GM18873 (cell line): Measurements from ENCODE around the gene MICALL2.
"Not testable (repeated sequence)": the region's sequence is repeated elsewhere in the genome, so short reads cannot be mapped to it uniquely, and the experiment has no call there.

ENCODE experiments used
- ATAC-seq: cut with Tn5 transposase; IDR thresholded peaks from one replicate; pipeline ENCODE4 v1.9.1; 2021; ENCODE audit warnings: mild to moderate bottlenecking, moderate library complexity, moderate number of reproducible peaks; ENCODE audit not compliant: unreplicated experiment, low FRiP score

Gene MICALL2

DNA sequence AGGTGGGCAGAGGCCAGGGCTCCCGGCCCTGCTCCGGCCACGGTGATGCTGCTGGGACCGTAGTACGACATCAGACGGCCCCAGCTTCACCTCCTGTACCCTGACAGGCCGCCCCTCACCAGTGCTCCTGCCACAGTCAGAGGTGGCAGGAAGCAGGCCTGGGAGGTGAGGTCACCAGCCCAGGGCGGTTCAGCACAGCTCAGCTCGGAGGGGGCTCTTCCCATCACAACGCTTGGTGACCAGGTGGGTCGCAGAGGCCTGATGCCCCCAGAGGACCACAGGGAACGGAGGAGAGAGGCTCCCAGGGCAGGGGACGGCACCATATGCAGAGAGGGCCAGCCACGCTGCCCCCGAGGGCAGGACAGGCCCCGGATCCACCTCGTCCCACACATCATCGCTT is 8.8 kb downstream of the MICALL2 start:
- no peak for ATAC-seq

DNA sequence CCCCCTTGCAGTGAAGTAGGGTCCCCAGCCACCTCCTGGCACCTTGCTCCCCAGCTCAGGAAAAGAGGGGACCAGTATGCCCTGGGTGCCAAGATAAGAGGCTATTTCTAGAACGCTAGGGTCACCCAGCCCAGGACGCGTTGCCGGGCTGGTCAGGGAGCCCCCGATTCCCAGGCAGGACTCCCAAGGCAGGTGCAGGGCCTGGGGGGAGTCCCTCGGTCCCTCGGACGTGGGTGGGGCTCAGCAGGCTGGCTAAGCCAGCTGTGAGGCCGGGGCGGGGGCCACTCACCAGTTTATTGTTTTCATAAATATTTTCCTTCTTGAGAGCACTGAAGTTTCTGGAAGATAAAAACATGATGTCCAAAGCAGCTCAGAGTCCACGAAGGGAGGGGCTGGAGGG is 9.3 kb downstream of the MICALL2 start:
- no peak for ATAC-seq

GRCh38 chr7:1449501-1449900 is 9.8 kb downstream of the MICALL2 start:
- ATAC-seq = no peak

- no peak for ATAC-seq
Observed at GRCh38 chr7:1448958-1449357, 10.3 kb downstream of the MICALL2 start.

- no peak for ATAC-seq
Observed at GRCh38 chr7:1447551-1448244, 11.6 kb downstream of the MICALL2 start.

DNA sequence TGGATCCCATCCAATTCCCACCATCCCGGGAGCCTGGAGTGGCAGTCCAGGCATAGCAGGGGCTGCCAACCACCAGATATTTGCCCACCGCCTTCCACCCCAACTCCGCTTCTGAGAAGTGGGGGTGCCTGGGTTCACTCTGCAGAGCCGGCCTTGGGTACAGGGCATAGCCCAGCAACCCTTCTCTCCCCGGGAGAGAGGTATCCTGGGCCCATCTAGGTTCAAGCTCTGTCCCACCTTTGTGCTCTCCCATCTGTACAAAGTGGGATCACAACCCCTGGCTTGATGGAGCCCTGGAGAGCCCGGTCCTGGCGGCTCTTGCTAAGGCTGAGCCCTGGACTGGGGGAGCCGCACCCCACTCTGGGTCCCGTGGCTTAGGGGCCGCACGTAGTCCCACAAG is 12.2 kb downstream of the MICALL2 start:
- ATAC-seq = no peak

DNA sequence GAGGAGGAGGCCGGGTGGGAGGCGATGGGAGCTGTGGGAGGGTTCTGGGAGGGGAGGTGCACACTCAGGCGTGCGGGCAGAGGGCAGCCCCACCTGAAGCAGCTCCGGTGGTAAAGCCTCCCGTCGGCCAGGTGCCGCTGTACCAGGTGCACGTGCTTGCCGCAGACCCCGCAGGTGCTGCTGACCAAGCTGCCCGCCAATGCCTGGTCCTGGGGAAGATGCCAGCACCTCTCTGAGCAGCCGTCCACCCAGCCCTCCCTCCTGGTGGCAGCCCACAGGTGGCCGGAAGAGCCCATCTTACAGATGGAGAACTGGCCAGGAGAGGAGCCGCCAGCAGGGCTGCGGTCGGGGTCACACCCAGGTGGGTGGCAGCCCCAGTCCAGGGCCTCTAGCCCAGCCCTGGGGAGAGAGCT is 12.6 kb downstream of the MICALL2 start:
- ATAC-seq = no peak

DNA sequence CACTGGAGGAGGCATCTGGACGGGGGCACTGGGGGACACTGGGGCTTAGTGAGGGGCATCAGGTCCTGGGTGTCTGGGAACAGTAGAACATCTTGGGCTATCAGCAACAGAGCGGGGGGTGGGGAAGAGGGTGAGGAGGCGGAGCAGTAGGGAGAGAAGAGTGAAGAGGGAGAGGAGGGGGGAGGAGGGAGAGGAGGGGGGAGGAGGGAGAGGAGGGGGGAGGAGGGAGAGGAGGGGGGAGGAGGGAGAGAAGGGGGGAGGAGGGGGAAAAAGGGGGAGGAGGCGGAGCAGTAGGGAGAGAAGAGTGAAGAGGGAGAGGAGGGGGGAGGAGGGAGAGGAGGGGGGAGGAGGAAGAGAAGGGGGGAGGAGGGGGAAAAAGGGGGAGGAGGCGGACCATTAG is 13.2 kb downstream of the MICALL2 start:
- not testable (repeated sequence) for ATAC-seq

DNA sequence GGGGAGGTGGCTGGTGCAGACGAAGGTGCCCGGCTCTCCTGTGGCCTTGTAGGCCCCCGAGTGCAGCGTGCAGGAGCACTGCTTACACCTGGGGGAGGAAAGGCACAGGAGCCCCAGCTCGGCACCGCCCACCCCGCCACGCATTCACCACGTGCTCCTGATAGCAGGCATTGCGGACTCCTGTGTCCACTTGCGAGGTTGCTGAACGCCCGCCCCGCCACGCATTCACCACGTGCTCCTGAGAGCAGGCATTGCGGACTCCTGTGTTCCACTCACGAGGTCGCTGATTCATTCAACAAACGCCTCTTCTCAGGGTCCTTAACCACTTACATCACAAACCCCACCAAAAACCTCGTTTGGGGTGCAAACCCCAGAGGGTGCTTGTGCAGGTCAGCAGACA is 13.9 kb downstream of the MICALL2 start:
- no peak for ATAC-seq

- ATAC-seq = no peak
Observed at GRCh38 chr7:1444925-1445322, 14.3 kb downstream of the MICALL2 start.

DNA sequence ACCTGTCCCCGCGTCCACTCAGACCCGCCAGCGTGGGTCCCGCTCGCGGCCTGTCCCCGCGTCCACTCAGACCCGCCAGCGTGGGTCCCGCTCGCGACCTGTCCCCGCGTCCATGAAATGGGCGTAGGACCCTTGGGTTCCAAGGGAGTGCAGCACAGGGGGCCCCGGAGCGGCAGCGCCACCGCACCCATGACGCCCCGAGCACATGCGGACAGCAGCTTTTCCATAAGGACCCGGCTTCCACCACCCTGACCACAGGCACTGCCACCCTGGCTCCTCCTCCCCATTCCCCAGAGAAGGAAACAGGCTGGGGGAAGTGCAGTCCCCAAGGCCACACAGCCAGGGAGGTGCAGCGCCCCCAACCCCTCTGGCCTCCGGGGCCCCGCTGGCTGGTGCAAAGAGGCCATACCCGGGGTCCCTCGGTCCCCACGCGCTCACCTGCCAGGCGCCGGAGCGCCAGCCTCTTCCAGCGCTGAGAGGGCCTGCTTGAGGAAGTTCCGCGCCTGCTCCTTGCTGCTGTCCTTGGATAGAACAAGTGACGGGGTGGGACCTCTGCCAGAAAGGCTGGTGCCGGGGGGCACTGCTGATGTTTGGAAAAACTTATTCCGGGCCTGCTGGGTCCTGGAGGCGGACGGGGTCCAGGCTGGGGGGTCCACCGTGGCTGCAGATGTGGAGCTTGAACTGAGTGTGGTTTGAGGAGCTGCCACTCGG is 14.9 kb downstream of the MICALL2 start:
- ATAC-seq = no peak

- ATAC-seq = not testable (repeated sequence)
Observed at GRCh38 chr7:1443587-1444200, 15.6 kb downstream of the MICALL2 start.

DNA sequence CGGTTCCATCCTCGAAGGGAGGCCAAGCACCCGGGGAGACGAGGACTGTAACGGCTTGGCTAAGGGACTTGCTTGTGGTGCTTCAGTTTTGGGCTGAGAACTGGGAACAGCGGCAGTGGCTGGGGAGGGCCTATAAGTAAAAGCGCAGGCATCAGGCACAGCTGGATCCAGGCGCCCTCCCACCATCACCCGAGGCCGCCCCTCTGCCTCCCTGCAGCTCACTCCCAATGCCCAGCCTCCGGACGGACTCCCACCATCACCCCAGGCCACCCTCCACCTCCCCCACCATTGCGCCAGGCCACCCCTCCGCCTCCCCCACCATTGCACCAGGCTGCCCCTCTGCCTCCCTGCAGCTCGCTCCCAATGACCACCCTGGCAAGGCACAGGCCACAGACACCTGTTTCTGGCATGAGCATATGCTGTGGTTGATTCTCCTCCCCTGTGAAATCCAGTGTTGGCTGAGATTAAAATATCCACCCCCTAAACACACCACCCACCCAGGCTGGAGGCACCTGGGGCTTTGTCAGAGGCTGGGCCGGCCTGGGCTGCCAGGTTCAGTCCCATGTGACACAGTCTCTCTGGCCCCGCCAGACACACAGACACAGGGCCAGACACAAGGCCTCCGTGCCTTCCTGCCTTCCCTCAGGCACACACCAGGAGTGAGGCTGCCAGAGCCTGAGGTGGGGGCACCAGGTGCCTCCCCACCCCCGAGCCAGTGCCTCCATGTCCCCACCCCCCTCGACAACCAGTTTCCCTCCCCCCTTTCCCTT is 16.7 kb downstream of the MICALL2 start:
- no peak for ATAC-seq

DNA sequence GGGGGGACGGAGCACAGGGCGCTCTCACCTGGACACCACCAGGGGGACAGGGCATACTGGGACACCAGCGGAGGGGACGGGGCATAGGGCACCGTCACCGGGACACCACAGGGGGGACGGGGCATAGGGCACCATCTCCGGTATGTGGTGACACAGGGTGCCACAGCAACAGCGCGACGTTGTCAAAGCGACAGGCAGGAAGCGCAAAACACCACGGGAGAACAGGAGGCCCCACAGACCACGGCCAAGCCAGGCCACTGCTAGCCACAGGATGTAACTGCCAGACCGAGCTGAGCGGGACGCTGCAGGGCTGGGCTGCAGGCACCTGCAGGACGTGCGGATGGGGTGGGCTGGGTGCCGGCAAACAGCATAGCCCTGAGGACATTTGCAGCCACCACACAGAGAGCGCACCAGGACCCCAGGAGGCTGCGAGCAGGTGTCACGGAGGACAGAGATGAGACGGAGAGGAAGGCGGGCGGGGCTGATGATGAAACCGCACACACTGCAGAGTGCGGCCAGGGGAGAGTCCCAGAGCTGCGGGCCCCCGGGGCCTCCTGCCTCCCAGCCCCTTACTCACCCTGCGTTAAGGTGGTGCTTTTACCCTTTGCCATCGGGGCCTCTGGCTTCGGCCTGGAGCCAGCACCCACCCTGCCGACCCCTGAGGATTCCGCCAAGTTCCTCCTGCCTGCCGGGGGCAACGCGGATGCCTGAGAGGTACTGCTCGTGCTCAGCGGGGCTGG is 17.5 kb downstream of the MICALL2 start:
- no peak for ATAC-seq

DNA sequence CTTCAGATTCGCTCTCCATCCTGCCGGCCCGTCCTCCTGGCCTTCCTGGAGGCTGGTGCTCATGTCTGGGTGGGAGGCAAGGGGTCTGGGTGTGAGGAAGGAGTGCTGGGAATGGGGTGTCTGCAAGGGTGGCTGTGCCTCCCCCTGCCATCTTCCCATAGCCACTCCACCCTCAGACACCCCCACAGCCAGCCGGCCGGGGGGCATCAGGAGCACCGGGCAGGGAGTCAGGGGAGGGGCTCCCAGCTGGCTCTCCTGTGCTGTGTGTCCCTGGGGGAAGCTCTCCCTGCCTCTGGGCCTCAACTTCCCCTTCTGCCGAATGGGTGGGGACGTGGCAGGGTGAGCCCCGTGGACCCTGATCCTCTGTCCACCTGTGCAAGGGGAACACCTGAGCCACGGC is 18.6 kb downstream of the MICALL2 start:
- no peak for ATAC-seq

- no peak for ATAC-seq
Observed at GRCh38 chr7:1439373-1440363, 19.6 kb downstream of the MICALL2 start.

- ATAC-seq = no peak
Observed at GRCh38 chr7:1438821-1439220, 20.4 kb downstream of the MICALL2 start.

GRCh38 chr7:1438208-1438607 is 21.1 kb downstream of the MICALL2 start:
- no peak for ATAC-seq
